Osteocyte (in vitro differentiated cells): Measurements from ENCODE around the gene DMXL2. TPM values are rescaled to one million over a fixed set of nuclear protein-coding genes. Genes with fewer than 3 reads are reported as not detected.
"Not testable (repeated sequence)": the region's sequence is repeated elsewhere in the genome, so short reads cannot be mapped to it uniquely, and the experiment has no call there.

Experiments used
- DNase-seq: peaks from one replicate; pipeline ENCODE4 v3.0.0; 2021; ENCODE audit warnings: mixed read lengths; ENCODE audit not compliant: unreplicated experiment; ENCODE audit errors: extremely low spot score
- H3K27ac Mint-ChIP-seq: one replicate; pipeline ENCODE4 v1.8.0; 2021; ENCODE audit warnings: mild to moderate bottlenecking, mixed read lengths; ENCODE audit not compliant: unreplicated experiment
- H3K27me3 Mint-ChIP-seq: one replicate; pipeline ENCODE4 v1.8.0; 2021; ENCODE audit warnings: mixed read lengths; ENCODE audit not compliant: unreplicated experiment
- H3K36me3 Mint-ChIP-seq: one replicate; pipeline ENCODE4 v1.8.0; 2021; ENCODE audit warnings: mixed read lengths; ENCODE audit not compliant: unreplicated experiment
- H3K4me1 Mint-ChIP-seq: one replicate; pipeline ENCODE4 v1.8.0; 2021; ENCODE audit warnings: mixed read lengths; ENCODE audit not compliant: unreplicated experiment
- H3K4me3 Mint-ChIP-seq: one replicate; pipeline ENCODE4 v1.8.0; 2021; ENCODE audit warnings: mild to moderate bottlenecking, moderate library complexity, mixed read lengths; ENCODE audit not compliant: unreplicated experiment
- H3K9me3 Mint-ChIP-seq: one replicate; pipeline ENCODE4 v1.8.0; 2021; ENCODE audit warnings: mixed read lengths; ENCODE audit not compliant: unreplicated experiment
- CTCF ChIP-seq: fragments of 200-600 bp; sonication (generic); IDR thresholded peaks from 2 replicates; pipeline ENCODE4 v1.5.0; 2021; ENCODE audit warnings: antibody characterized with exemption, mild to moderate bottlenecking, moderate library complexity
- total RNA-seq: library from RNA; stranded (reverse); gene quantifications from 2 replicates; pipeline ENCODE4 v1.2.1, GENCODE V29; 2021

The DMXL2 gene
- total RNA-seq, 1 donor from 2014 or later, result 27.4 TPM

- peak overlapping the region; percentile 90 for H3K4me3 Mint-ChIP-seq
- no peaks in the 10 kb centered on the region for H3K36me3 Mint-ChIP-seq
- H3K4me1 Mint-ChIP-seq, result peaks cover 24% of the 10 kb centered on the region
- no peaks in the 10 kb centered on the region for H3K9me3 Mint-ChIP-seq
- H3K27ac Mint-ChIP-seq, result peak overlapping the region; percentile 84
- peaks cover 2% of the 10 kb centered on the region for H3K27me3 Mint-ChIP-seq
- no peak for DNase-seq
- no peak for TF ChIP-seq CTCF
Observed at GRCh38 chr15:51620641-51621040, 1.9 kb downstream of the DMXL2 start.

GRCh38 chr15:51620122-51620521 is 2.4 kb downstream of the DMXL2 start:
- H3K27ac Mint-ChIP-seq, result peak overlapping the region; percentile 38
- no peak overlapping the region for H3K4me3 Mint-ChIP-seq
- DNase-seq, result no peak
- no peaks in the 10 kb centered on the region for H3K9me3 Mint-ChIP-seq
- TF ChIP-seq CTCF, result no peak
- no peaks in the 10 kb centered on the region for H3K27me3 Mint-ChIP-seq
- H3K36me3 Mint-ChIP-seq, result no peaks in the 10 kb centered on the region
- peaks cover 24% of the 10 kb centered on the region for H3K4me1 Mint-ChIP-seq

GRCh38 chr15:51619331-51620035 is 3.1 kb downstream of the DMXL2 start:
- Mint-ChIP-seq H3K36me3 (peaks cover 3% of the 10 kb centered on the region), H3K27ac (no peak overlapping the region), H3K27me3 (no peaks in the 10 kb centered on the region), H3K4me3 (no peak overlapping the region), H3K4me1 (peaks cover 24% of the 10 kb centered on the region), H3K9me3 (no peaks in the 10 kb centered on the region)
- DNase-seq, result no peak
- TF ChIP-seq CTCF, result no peak

GRCh38 chr15:51617886-51618285 is 4.7 kb downstream of the DMXL2 start:
- Mint-ChIP-seq H3K36me3 (peaks cover 4% of the 10 kb centered on the region), H3K27ac (no peak overlapping the region), H3K27me3 (no peaks in the 10 kb centered on the region), H3K4me3 (no peak overlapping the region), H3K9me3 (no peaks in the 10 kb centered on the region), H3K4me1 (peaks cover 22% of the 10 kb centered on the region)
- TF ChIP-seq CTCF, result no peak
- no peak for DNase-seq

GRCh38 chr15:51613951-51614350 is 8.6 kb downstream of the DMXL2 start:
- Mint-ChIP-seq H3K9me3 (peaks cover 4% of the 10 kb centered on the region), H3K4me1 (peaks cover under 1% of the 10 kb centered on the region), H3K36me3 (peaks cover 7% of the 10 kb centered on the region), H3K27me3 (no peaks in the 10 kb centered on the region), H3K27ac (no peak overlapping the region), H3K4me3 (no peak overlapping the region)
- TF ChIP-seq CTCF, result no peak
- DNase-seq, result no peak

- H3K4me3 Mint-ChIP-seq, H3K27ac Mint-ChIP-seq, H3K4me1 Mint-ChIP-seq, H3K9me3 Mint-ChIP-seq, H3K27me3 Mint-ChIP-seq, DNase-seq, H3K36me3 Mint-ChIP-seq: not testable (repeated sequence)
Observed at GRCh38 chr15:51612669-51613068, 9.9 kb downstream of the DMXL2 start.

- peak overlapping the region; percentile 91 for H3K27ac Mint-ChIP-seq
- DNase-seq, H3K27me3 Mint-ChIP-seq, H3K9me3 Mint-ChIP-seq, H3K36me3 Mint-ChIP-seq: not testable (repeated sequence)
- H3K4me1 Mint-ChIP-seq, result peaks cover 13% of the 10 kb centered on the region
- H3K4me3 Mint-ChIP-seq, result peak overlapping the region; percentile 68
Observed at GRCh38 chr15:51603462-51603948, 19.1 kb downstream of the DMXL2 start.
